ENCODE measurements around the gene ZC3H12C.

DNA sequence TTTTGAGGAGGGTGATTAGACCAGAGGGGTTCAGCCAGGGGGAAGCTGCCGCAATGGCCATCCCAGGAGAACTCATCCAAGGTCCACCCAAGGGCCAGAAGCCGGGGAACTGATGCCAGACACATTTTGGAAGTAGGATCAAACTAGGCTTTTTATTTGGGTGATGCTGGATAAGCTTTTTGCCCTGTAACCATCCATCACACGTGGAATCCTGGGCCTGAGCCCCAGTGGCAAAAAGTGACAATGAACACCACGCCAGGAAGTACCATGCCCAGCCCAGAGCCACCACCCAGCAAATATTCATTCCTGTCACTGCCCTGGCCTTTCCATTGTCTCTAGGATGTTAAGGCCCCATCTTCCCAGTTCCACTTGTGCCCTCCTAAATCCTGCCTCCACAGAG lies 85.9 kb downstream of the ZC3H12C start:
- TF ChIP-seq ZFX (CRISPR knock-in tag; IDR thresholded peaks at IDR 0.05; ENCODE audit: low read depth) = no peak
- no peak for TF ChIP-seq CEBPB (IDR thresholded peaks at IDR 0.05; ENCODE audit: borderline replicate concordance, low read depth, low read length)
- TF ChIP-seq JUND (CRISPR knock-in tag; IDR thresholded peaks at IDR 0.05) = no peak
- TF ChIP-seq RXRA (CRISPR knock-in tag; IDR thresholded peaks at IDR 0.05) = no peak
- TF ChIP-seq, protein P1, sequence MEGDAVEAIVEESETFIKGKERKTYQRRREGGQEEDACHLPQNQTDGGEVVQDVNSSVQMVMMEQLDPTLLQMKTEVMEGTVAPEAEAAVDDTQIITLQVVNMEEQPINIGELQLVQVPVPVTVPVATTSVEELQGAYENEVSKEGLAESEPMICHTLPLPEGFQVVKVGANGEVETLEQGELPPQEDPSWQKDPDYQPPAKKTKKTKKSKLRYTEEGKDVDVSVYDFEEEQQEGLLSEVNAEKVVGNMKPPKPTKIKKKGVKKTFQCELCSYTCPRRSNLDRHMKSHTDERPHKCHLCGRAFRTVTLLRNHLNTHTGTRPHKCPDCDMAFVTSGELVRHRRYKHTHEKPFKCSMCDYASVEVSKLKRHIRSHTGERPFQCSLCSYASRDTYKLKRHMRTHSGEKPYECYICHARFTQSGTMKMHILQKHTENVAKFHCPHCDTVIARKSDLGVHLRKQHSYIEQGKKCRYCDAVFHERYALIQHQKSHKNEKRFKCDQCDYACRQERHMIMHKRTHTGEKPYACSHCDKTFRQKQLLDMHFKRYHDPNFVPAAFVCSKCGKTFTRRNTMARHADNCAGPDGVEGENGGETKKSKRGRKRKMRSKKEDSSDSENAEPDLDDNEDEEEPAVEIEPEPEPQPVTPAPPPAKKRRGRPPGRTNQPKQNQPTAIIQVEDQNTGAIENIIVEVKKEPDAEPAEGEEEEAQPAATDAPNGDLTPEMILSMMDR (CRISPR knock-in tag; IDR thresholded peaks at IDR 0.05) = no peak
